ENCODE data around the gene CACNG1.

The CACNG1 gene

DNA sequence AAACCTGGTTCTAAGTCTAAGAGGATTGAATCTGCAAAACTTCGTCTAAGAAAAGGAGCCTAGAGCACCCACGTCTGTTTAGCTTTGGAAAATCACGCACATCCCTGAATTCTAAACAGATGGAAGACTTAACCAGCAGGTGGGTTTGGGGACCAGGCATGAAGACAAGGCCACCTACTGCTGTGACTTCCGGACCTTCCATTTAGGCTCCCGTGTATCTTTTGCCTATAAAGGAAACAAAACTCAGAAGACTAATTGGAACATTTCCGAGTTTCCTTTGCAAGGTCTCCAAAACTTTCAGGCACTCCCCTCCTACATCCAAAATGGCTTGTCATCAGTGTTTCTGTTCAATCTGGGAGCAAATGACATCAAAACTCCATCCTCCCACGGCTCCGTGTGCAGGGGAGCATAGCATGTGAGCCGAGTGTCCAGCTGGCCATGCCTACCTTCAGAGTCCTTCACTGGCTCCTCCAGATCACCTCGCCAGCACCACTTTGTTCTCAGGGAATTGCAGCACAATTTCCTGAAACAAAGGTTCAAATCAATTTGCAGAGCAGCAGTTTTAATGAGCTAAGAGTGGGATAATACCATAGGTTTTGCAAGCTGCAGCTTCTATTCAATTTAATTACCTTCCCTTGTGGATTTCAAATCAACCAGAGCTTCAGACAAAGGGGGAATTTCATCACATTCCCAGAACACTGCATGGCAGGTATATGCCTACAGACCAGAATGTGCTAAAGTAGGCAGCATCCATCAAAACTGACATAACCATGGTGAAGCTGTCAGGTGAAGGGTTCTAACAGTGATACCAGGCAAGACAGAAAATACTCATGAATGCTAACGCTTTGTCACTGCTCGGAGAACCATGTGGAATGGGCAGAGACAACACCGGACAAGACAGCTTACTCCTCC, 23.5 kb downstream of the CACNG1 start:
- TF ChIP-seq, protein P1, sequence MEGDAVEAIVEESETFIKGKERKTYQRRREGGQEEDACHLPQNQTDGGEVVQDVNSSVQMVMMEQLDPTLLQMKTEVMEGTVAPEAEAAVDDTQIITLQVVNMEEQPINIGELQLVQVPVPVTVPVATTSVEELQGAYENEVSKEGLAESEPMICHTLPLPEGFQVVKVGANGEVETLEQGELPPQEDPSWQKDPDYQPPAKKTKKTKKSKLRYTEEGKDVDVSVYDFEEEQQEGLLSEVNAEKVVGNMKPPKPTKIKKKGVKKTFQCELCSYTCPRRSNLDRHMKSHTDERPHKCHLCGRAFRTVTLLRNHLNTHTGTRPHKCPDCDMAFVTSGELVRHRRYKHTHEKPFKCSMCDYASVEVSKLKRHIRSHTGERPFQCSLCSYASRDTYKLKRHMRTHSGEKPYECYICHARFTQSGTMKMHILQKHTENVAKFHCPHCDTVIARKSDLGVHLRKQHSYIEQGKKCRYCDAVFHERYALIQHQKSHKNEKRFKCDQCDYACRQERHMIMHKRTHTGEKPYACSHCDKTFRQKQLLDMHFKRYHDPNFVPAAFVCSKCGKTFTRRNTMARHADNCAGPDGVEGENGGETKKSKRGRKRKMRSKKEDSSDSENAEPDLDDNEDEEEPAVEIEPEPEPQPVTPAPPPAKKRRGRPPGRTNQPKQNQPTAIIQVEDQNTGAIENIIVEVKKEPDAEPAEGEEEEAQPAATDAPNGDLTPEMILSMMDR (IDR thresholded peaks at IDR 0.05; ENCODE audit: low read depth, low read length), result no peak
- no peak for DNase-seq (ENCODE audit: extremely low read depth, low read depth)

DNA sequence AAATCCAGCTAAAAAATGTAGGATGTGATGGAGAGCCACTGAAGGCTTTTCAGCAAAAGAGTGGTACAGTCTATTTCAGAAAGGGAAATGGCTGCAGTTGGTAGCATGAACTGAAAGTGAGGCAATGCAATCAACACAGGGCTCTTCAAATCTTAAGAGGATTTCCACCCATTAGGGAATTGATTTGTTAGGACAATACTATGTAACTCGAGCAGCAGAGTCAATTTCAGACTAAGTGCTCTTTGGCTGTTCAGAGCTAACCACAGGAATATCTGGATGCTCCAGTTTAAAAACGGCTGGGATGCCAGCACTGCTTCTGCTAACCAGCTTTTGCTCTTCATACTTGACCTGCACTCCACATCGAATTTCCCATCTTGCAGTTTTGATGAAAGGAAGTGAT, 24.6 kb downstream of the CACNG1 start:
- TF ChIP-seq, protein P1 (IDR thresholded peaks at IDR 0.05; ENCODE audit: low read depth, low read length), result no peak
- no peak for DNase-seq (ENCODE audit: extremely low read depth, low read depth)

DNA sequence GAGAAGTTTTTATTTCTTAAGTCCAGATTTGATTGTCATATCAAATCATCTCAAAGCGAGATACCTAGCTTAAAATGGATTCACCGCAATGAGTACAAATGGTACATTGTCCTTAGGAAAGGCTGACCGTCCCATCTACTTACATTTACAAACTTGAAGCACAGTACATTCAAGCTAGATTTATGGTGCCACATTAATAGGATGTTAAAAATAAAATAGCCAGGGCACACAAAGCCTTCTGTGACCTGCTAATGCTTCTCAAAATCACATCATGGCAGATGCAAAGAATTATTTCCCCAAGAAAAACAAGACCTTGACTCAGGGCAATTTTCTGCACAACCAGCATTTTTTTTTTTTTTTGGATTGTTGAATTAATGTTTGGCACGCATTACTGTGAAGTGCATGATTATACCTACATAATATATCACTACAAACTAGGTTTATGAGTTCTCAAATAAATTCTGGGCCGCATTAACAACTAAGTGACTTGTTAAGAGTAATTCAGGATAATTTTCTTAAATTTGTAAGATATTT, 25.3 kb downstream of the CACNG1 start:
- DNase-seq (ENCODE audit: extremely low read depth, low read depth), result no peak
- TF ChIP-seq, protein P1 (IDR thresholded peaks at IDR 0.05; ENCODE audit: low read depth, low read length), result no peak

DNA sequence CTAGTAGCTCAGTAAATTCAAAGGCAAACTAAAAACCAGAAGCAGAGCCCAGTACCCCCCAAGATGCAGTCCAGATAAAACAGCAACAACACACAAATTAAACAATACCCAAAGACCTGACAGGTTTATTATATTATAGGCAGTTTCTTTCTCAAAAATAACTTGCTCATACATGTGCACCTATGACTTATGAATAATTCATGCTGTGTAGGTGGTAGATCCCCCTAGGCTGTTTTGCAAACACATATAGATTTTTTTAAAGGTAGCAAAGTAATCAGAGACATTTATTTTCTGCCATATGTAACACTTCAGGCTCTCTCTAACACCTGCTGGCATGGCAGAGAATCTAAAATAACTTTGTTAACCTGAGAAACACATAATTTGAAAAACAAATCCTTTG, 27.2 kb downstream of the CACNG1 start:
- no peak for DNase-seq (ENCODE audit: extremely low read depth, low read depth)
- TF ChIP-seq, protein P1 (IDR thresholded peaks at IDR 0.05; ENCODE audit: low read depth, low read length), result no peak

DNA sequence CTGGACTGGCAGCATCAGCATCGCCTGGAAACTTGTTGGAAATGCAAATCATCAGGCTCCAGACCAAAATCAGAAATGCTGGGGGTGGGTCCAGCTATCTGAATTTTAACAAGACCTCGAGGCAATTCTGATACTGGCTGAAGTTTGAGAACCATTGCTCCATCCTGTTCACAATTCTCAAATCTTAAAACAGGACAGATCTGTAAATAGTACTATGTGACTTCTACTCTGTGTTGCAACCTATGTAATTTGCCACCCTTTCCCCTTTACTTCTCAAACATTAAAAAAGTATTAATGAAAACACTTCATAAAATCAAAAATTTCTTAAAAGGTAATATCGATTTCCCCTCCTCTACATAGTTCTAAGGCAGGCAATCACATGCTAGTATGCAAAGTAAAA, 28.5 kb downstream of the CACNG1 start:
- TF ChIP-seq, protein P1 (IDR thresholded peaks at IDR 0.05; ENCODE audit: low read depth, low read length), result no peak
- DNase-seq (ENCODE audit: extremely low read depth, low read depth), result no peak

DNA sequence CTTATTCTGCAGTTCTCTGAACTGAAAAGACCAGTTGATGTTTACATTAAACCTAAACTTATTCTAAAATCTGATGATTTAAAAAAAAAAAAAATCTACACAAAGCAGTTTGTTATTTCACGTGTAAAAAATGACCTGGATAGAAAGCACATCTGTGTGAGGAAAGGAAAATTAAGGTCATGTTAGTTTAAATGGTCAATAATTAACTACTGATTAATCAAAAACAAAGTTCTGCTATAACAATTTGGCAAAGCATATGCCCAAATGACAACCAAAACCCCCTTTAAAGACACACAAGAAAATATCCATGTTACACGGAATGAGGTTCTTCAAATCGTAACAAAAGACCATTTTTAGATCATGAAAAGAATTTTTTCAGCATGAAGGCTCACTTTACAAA, 30.4 kb downstream of the CACNG1 start:
- TF ChIP-seq, protein P1 (IDR thresholded peaks at IDR 0.05; ENCODE audit: low read depth, low read length), result no peak
- DNase-seq (ENCODE audit: extremely low read depth, low read depth), result no peak

DNA sequence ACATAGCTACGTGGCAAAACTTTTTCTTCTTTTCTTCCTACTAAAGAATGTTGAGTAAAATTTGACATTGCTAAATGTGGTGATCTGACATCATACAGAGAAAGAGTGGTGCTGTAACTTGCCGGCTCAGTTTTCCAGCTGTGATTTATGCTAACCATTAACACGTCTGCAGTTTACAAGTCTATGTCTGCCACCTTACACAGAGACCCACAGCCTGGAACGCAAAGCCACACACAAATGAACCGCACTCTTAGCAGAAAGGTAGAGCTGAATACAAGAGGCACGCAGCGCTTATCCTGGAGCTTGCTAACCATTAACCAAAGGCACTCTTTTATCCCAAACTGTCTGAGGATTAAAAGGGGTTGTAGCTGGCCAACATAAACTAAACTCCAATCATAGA, 31.9 kb downstream of the CACNG1 start:
- TF ChIP-seq, protein P1 (IDR thresholded peaks at IDR 0.05; ENCODE audit: low read depth, low read length), result no peak
- DNase-seq (ENCODE audit: extremely low read depth, low read depth), result no peak

All from AG09319 (cell line).